SK-N-SH (cell line): ENCODE measurements around the gene DCLK1. TPM values are rescaled to one million over a fixed set of nuclear protein-coding genes. Genes with fewer than 3 reads are reported as not detected.

Source experiments
- CTCF ChIA-PET: fragments of 300-600, 350-600 bp; formaldehyde crosslinking; extraction: SDS; loops from one replicate; lab custom pipeline; 2021; lab: Yijun Ruan, JAX
- POLR2A ChIA-PET: fragments of 350-600 bp; sonication (Branson Sonifier 250); formaldehyde crosslinking; extraction: SDS; loops from one replicate; lab custom pipeline; 2020; ENCODE audit warnings: antibody characterized with exemption, inconsistent platforms; lab: Yijun Ruan, JAX
- DNase-seq: peaks from one replicate; pipeline ENCODE4 v3.0.0; 2012
- H2AFZ ChIP-seq: fragments of 200-600 bp; sonication (generic); 2 replicates; pipeline ENCODE4 v1.8.1; 2016; ENCODE audit warnings: antibody characterized with exemption, mild to moderate bottlenecking, low read depth
- H3F3A ChIP-seq: fragments of 200-600 bp; sonication (generic); replicated peaks from 2 replicates; pipeline ENCODE3; 2016; ENCODE audit warnings: antibody characterized with exemption, mild to moderate bottlenecking; ENCODE audit not compliant: insufficient read depth
- H3K27ac ChIP-seq, 2 experiments: fragments of 200-500 bp in 1 of 2; fragments of 200-600 bp in 1 of 2; sonication (Bioruptor generic) in 1 of 2; sonication (generic), shearing (Covaris generic) in 1 of 2; 2 replicates each; pipeline versions ENCODE4 v1.5.1 to v1.6.1; 2014 to 2016; ENCODE audit warnings: low read depth in 2 of 2, inconsistent platforms in 1 of 2, low read length in 1 of 2, mild to moderate bottlenecking in 1 of 2, mixed read lengths in 1 of 2
- H3K27me3 ChIP-seq: fragments of 200-600 bp; sonication (generic), shearing (Covaris generic); 2 replicates; pipeline ENCODE4 v1.6.1; 2016; ENCODE audit warnings: mixed run types; ENCODE audit not compliant: insufficient read depth
- H3K36me3 ChIP-seq, 2 experiments: fragments of 200-500 bp in 1 of 2; fragments of 200-600 bp in 1 of 2; sonication (Bioruptor generic) in 1 of 2; sonication (generic) in 1 of 2; replicated peaks in 1 of 2; 2 replicates each; pipeline versions ENCODE3 to v1.5.1; 2014 to 2016; ENCODE audit warnings: low read length in 1 of 2, mild to moderate bottlenecking in 1 of 2; ENCODE audit not compliant: insufficient read depth in 2 of 2, control insufficient read depth in 1 of 2
- H3K4me1 ChIP-seq, 2 experiments: fragments of 200-500 bp in 1 of 2; fragments of 200-600 bp in 1 of 2; sonication (Bioruptor generic) in 1 of 2; sonication (generic), shearing (Covaris generic) in 1 of 2; 2 replicates each; pipeline versions ENCODE4 v1.5.1 to v1.6.1; 2014 to 2016; ENCODE audit warnings: low read depth in 1 of 2, low read length in 1 of 2, mixed run types in 1 of 2; ENCODE audit not compliant: insufficient read depth in 2 of 2, control insufficient read depth in 1 of 2
- H3K4me2 ChIP-seq: fragments of 200-600 bp; sonication (generic), shearing (Covaris generic); 2 replicates; pipeline ENCODE4 v1.6.1; 2017; ENCODE audit warnings: mixed run types
- H3K4me3 ChIP-seq, 2 experiments: fragments of 200-500 bp in 1 of 2; fragments of 200-600 bp in 1 of 2; sonication (Bioruptor generic) in 1 of 2; sonication (generic), shearing (Covaris generic) in 1 of 2; 2 replicates each; pipeline versions ENCODE4 v1.5.1 to v1.8.1; 2014 to 2016; ENCODE audit warnings: low read depth in 2 of 2, inconsistent platforms in 1 of 2, low read length in 1 of 2, mild to moderate bottlenecking in 1 of 2, mixed read lengths in 1 of 2, moderate library complexity in 1 of 2
- H3K79me2 ChIP-seq: fragments of 200-600 bp; sonication (generic); 2 replicates; pipeline ENCODE4 v1.8.1; 2017; ENCODE audit warnings: mild to moderate bottlenecking; ENCODE audit not compliant: insufficient read depth
- H3K9ac ChIP-seq: fragments of 200-600 bp; sonication (generic); 2 replicates; pipeline ENCODE4 v1.6.1; 2017; ENCODE audit warnings: mixed run types
- H3K9me2 ChIP-seq: fragments of 200-600 bp; sonication (generic); 2 replicates; pipeline ENCODE4 v1.6.1; 2017; ENCODE audit warnings: mixed run types
- H3K9me3 ChIP-seq: fragments of 200-600 bp; sonication (generic); 2 replicates; pipeline ENCODE4 v1.6.1; 2017; ENCODE audit warnings: mixed run types, mild to moderate bottlenecking, moderate library complexity
- H4K20me1 ChIP-seq: fragments of 200-600 bp; sonication (generic); 2 replicates; pipeline ENCODE4 v1.6.1; 2017; ENCODE audit warnings: mild to moderate bottlenecking, mixed run types; ENCODE audit not compliant: insufficient read depth
- EP300 ChIP-seq, 2 experiments: IDR thresholded peaks; 2 replicates each; pipeline versions ENCODE4 v1.4.0 to v1.6.1; 2012; ENCODE audit warnings: borderline replicate concordance in 1 of 2, low read depth in 1 of 2, low read length in 1 of 2
- GATA2 ChIP-seq: sonication (generic); formaldehyde crosslinking; IDR thresholded peaks from 2 replicates; pipeline ENCODE4 v1.5.0; 2020; ENCODE audit warnings: mild to moderate bottlenecking, missing genetic modification reagents
- NFIC ChIP-seq: IDR thresholded peaks from 2 replicates; pipeline ENCODE4 v1.4.0; 2012; ENCODE audit warnings: borderline replicate concordance
- NRF1 ChIP-seq: IDR thresholded peaks from 2 replicates; pipeline ENCODE4 v1.6.1; 2012; ENCODE audit warnings: low read depth, mild to moderate bottlenecking, low read length
- POLR2AphosphoS5 ChIP-seq: IDR thresholded peaks from 2 replicates; pipeline ENCODE4 v1.6.1; 2012; ENCODE audit warnings: low read depth, low read length
- RAD21 ChIP-seq: IDR thresholded peaks from 2 replicates; pipeline ENCODE4 v1.6.1; 2012; ENCODE audit warnings: mild to moderate bottlenecking, low read length
- RCOR1 ChIP-seq: fragments of 150-350 bp; IDR thresholded peaks from 2 replicates; pipeline ENCODE4 v1.6.1; 2017; ENCODE audit warnings: antibody characterized with exemption, low read length
- RFX5 ChIP-seq: IDR thresholded peaks from 2 replicates; pipeline ENCODE4 v1.6.1; 2012; ENCODE audit warnings: mild to moderate bottlenecking, improper control_type of control experiment, low read length
- SMC3 ChIP-seq: IDR thresholded peaks from 2 replicates; pipeline ENCODE4 v1.6.1; 2012; ENCODE audit warnings: low read depth, low read length, improper control_type of control experiment
- TCF12 ChIP-seq: IDR thresholded peaks from 2 replicates; pipeline ENCODE4 v1.4.0; 2012
- WGBS: methylation state at CpG from one replicate; pipeline ENCODE4 v1.1.6; 2017; ENCODE audit warnings: low lambda C conversion rate; 5-methylcytosine and 5-hydroxymethylcytosine counted together
- polyA plus RNA-seq, 3 experiments: library from polyadenylated mRNA; depleted of rRNA; stranded (reverse); fragments of >200 nt; gene quantifications; 2 replicates each; pipeline ENCODE4 v1.2.3, GENCODE V29; 2012
- TF ChIP-seq, protein P1 (sequence below): IDR thresholded peaks from 2 replicates; pipeline ENCODE4; 2012

DCLK1 gene
- polyA plus RNA-seq, 1 of the 3 experiments (the other 2 are of a cell fraction) = 1.1 TPM

DNA sequence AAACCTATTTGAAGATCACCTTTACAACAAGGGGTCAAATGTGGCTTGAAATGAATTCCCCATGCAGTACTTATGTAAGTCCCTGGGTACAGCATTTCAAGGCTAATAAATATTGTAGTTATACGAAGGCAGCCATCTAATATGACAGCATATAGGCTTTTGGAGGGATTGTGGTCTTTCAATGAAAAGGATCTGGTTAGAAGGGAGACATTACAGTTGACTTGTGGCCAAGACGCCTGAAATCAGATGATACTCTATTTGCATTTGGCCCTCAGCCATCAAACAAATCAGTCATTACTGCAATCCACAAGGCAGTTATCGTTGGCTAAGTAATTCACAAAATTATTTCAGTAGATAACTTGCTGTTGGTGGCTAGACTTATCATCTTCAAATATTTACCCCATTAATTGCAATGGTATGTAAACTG lies 242.7 kb downstream of the DCLK1 start:
- no peaks in the 10 kb centered on the region for H3K27me3 ChIP-seq
- H3K4me2 ChIP-seq = peak overlapping the region; percentile 24; the same call in 1 of the 2 replicates
- WGBS = 8% methylated on average over 3 of the region's 3 CpGs
- no peaks in the 10 kb centered on the region for H3K9me2 ChIP-seq
- no peak overlapping the region for H3K4me3 ChIP-seq
- no peaks in the 10 kb centered on the region for H3K36me3 ChIP-seq
- peak overlapping the region in 1 of 2 experiments; percentile 76; a peak in 3 of 4 replicates for H3K27ac ChIP-seq
- DNase-seq = peak; percentile 18
- POLR2A ChIA-PET = no interaction called here
- no peaks in the 10 kb centered on the region for H4K20me1 ChIP-seq
- H3F3A ChIP-seq = peaks cover 29% of the 10 kb centered on the region
- H3K79me2 ChIP-seq = no peaks in the 10 kb centered on the region
- peak; percentile 55; the same call in 1 of the 2 replicates for TF ChIP-seq POLR2AphosphoS5
- peak; percentile 66 for TF ChIP-seq NFIC
- peak; percentile 39; the same call in 1 of the 2 replicates for TF ChIP-seq TCF12
- no peak for TF ChIP-seq RFX5
- TF ChIP-seq GATA2 = peak; percentile 63
- TF ChIP-seq SMC3 = no peak
- TF ChIP-seq, protein P1, sequence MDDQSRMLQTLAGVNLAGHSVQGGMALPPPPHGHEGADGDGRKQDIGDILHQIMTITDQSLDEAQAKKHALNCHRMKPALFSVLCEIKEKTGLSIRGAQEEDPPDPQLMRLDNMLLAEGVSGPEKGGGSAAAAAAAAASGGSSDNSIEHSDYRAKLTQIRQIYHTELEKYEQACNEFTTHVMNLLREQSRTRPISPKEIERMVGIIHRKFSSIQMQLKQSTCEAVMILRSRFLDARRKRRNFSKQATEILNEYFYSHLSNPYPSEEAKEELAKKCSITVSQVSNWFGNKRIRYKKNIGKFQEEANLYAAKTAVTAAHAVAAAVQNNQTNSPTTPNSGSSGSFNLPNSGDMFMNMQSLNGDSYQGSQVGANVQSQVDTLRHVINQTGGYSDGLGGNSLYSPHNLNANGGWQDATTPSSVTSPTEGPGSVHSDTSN = peak; percentile 36; the same call in 1 of the 2 replicates
- peak in 1 of 2 experiments; percentile 27; a peak in 1 of 4 replicates for TF ChIP-seq EP300 (IDR thresholded peaks at IDR 0.05; ENCODE audit: borderline replicate concordance in 1 of 2, low read depth in 1 of 2, low read length in 1 of 2)
- peaks cover 25 to 39% of the 10 kb centered on the region in 2 experiments; a peak in 3 of 4 replicates for H3K4me1 ChIP-seq
- H2AFZ ChIP-seq = no peak overlapping the region
- H3K9ac ChIP-seq = no peak overlapping the region
- CTCF ChIA-PET = interaction anchor here (1.5 kb wide), 1 partner anchor 12 kb away, joined by 3 read pairs; no protein-coding TSS in a partner anchor
- H3K9me3 ChIP-seq = no peaks in the 10 kb centered on the region

DNA sequence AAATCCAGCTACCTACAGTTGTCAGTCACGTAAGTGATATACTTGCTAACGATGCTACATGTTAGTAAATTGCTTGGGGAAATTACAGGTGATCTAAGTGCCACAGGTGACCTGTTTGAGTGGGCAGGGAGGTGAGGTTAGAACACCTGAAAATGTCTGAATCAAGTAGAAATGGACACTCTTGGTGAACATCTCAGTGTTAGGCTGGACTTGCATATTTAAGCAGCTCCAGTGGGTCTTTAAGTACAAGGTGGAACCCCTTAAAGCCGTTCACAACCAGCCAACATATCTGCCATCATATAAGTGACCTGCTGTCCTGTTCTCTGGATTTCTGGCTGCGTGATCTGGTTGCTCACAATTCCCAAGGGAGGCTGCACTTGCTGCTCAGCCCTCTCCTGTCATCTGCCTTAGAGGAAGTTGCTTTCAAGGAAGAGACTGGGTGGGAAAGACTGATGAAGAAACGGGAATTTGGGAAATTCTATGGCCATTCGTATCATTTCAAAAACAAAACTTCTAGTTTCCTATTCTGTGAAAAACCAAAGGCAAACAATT lies 244.0 kb downstream of the DCLK1 start:
- no peak overlapping the region for H3K4me3 ChIP-seq
- H3K27ac ChIP-seq = peak overlapping the region in 1 of 2 experiments; percentile 76; a peak in 1 of 4 replicates
- TF ChIP-seq RCOR1 (no peak), NRF1 (no peak), POLR2AphosphoS5 (no peak), RFX5 (no peak), RAD21 (no peak)
- no peaks in the 10 kb centered on the region for H4K20me1 ChIP-seq
- H3K9me2 ChIP-seq = no peaks in the 10 kb centered on the region
- peaks cover 25 to 35% of the 10 kb centered on the region in 2 experiments; a peak in 3 of 4 replicates for H3K4me1 ChIP-seq
- no peaks in the 10 kb centered on the region for H3K27me3 ChIP-seq
- CTCF ChIA-PET = interaction anchor here (1.5 kb wide), 1 partner anchor 388 kb away, joined by 3 read pairs; no protein-coding TSS in a partner anchor
- H3F3A ChIP-seq = peaks cover 24% of the 10 kb centered on the region
- no peak for DNase-seq
- no peak overlapping the region for H3K9ac ChIP-seq
- 88% methylated on average over 6 of the region's 6 CpGs for WGBS
- H3K36me3 ChIP-seq = no peaks in the 10 kb centered on the region
- POLR2A ChIA-PET = no interaction called here
- peak overlapping the region; percentile 6; the same call in 1 of the 2 replicates for H3K4me2 ChIP-seq
- H2AFZ ChIP-seq = no peak overlapping the region
- H3K79me2 ChIP-seq = no peaks in the 10 kb centered on the region
- no peaks in the 10 kb centered on the region for H3K9me3 ChIP-seq
